ENCODE data around the gene CDH23. TPM values are rescaled to one million over a fixed set of nuclear protein-coding genes. Genes with fewer than 3 reads are reported as not detected.
A peak's percentile ranks its signal among the peaks of the same experiment; 100 is the strongest.

Gene CDH23
- total and polyA plus RNA-seq, 10 of the 15 experiments (the other 5 are each of a cell fraction or from before 2014, with no cell fraction given): 0.09 to 0.40 (median 0.15) TPM; not detected in 1

DNA sequence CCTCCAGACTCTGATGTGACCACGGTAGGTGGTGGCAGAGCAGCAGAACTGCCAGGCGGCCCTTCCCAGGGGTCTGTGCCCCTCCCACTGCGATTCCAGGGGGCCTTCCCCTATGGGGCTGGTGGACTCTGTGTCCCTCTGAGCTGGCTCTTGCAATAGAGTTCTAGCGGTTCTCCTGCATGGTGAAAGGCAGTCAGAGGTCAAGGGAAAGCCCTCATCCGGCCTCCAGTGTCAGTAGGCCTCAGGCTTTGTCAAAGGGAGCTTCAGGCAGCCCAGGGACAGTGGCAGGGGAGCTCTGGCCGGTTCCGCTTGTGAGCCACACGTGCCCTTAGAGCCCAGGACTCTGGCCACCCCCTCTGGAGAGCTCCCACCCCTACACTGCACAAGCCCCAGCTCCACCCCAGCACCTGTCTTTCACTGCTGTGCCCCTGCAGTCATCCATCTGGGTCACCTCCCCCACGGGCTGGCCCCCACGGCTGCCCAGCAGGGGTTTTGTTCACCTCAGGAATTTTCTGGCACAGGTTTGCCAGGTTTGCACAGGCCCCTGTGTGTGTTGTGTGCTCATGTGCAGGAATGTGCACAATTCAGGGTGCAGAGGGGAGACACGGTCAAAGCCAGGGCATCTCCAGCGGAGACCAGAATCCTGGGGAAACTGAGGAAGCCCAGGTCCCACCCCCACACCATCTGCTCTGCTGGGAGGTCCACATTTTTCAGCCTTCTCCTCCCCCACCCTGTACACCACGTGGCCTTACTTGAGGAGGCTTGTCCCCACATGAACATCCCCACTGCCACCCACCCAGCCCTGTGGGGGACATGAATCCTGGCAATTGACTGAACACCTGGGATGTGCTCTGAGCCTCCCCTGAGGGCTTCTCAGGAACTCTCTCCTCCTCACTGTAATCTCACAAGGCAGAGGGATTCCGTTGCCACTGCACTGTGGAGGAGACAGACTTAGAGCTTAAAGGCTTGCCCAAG lies 299.1 kb downstream of the CDH23 start:
- ChIA-PET SMC1A (ENCODE audit: uncharacterized antibody, unreplicated experiment) (interaction anchor here (0.6 to 5.9 kb wide), 20 partner anchors 10 to 382 kb away, joined by 3 to 51 read pairs (median 3); partner anchors contain the start of gene VSIR), POLR2A (interaction anchor here (1.0 to 2.3 kb wide), 3 partner anchors 72 to 320 kb away, joined by 4 to 9 read pairs (median 5); no protein-coding TSS in a partner anchor), CTCF (interaction anchor here (0.5 to 8.9 kb wide), 38 partner anchors 10 to 379 kb away, joined by 3 to 116 read pairs (median 5); partner anchors contain the start of genes PSAP, SLC29A3 and VSIR), RAD21 (ENCODE audit: unreplicated experiment) (interaction anchor here (1.0 to 7.2 kb wide), 22 partner anchors 10 to 380 kb away, joined by 3 to 53 read pairs (median 6); partner anchors contain the start of genes SLC29A3 and VSIR)
- in situ Hi-C loops (cut with MboI) (no loop called here), intact Hi-C loops (cut with micrococcal nuclease; ENCODE audit: unreplicated experiment) (loop anchor here (2.0 to 10.0 kb wide), 4 partner anchors 53 to 313 kb away; no protein-coding TSS in a partner anchor)
- DNase-seq (ENCODE audit: low read depth, low spot score) (no peak), ATAC-seq (no peak), FAIRE-seq (no peak)
- H3K9me3 ChIP-seq (replicated peaks; ENCODE audit: control insufficient read depth, insufficient read depth, low read length): no peaks in the 10 kb centered on the region; the same call in 2 of the 3 replicates
- H3K4me3 ChIP-seq: no peak overlapping the region
- H2AFZ ChIP-seq (ENCODE audit: control insufficient read depth, low read depth, low read length): no peak overlapping the region
- H3K36me3 ChIP-seq (ENCODE audit: control insufficient read depth in 2 of 2, insufficient read depth in 2 of 2, low read length in 1 of 2): no peaks in the 10 kb centered on the region
- H3K4me2 ChIP-seq (ENCODE audit: control insufficient read depth, insufficient read depth): peak overlapping the region; percentile 5
- no peaks in the 10 kb centered on the region for H3K27me3 ChIP-seq (replicated peaks in 1 of 2; ENCODE audit: control insufficient read depth in 2 of 2, insufficient read depth in 2 of 2, low read length in 1 of 2)
- peak overlapping the region; percentile 82; the same call in 1 of the 2 replicates for H3K27ac ChIP-seq (ENCODE audit: control insufficient read depth, insufficient read depth)
- H3K79me2 ChIP-seq (ENCODE audit: control insufficient read depth, insufficient read depth, low read length): no peaks in the 10 kb centered on the region
- whole genome bisulfite sequencing (ENCODE audit: insufficient coverage, insufficient replicate concordance, low lambda C conversion rate, missing lambda C conversion rate): 63% methylated on average over 13 of the region's 14 CpGs
- no peak overlapping the region for H3K9ac ChIP-seq (ENCODE audit: control insufficient read depth, insufficient read depth, low read length)
- no TSS peak for BruUV-seq (replicated peaks)
- no peaks in the 10 kb centered on the region for H4K20me1 ChIP-seq (ENCODE audit: control insufficient read depth, insufficient read depth)
- H3K4me1 ChIP-seq (ENCODE audit: control insufficient read depth, insufficient read depth, low read length): peaks cover 64% of the 10 kb centered on the region
- TF ChIP-seq ATF7 (IDR thresholded peaks at IDR 0.05; ENCODE audit: low read depth) (no peak), BMI1 (IDR thresholded peaks at IDR 0.05; ENCODE audit: borderline replicate concordance) (no peak), NRF1 (conservative IDR thresholded peaks at IDR 0.05; ENCODE audit: low read depth, low read length) (no peak), POLR2A (IDR thresholded peaks at IDR 0.05; ENCODE audit: low read depth, low read length) (no peak), YBX1 (IDR thresholded peaks at IDR 0.05) (no peak), IKZF1 (conservative IDR thresholded peaks at IDR 0.05) (no peak), BHLHE40 (IDR thresholded peaks at IDR 0.05; ENCODE audit: borderline replicate concordance in 1 of 2, low read depth in 2 of 2, low read length in 1 of 2) (no peak), FOXK2 (IDR thresholded peaks at IDR 0.05) (no peak)
- TF ChIP-seq, protein P1, sequence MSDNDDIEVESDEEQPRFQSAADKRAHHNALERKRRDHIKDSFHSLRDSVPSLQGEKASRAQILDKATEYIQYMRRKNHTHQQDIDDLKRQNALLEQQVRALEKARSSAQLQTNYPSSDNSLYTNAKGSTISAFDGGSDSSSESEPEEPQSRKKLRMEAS (IDR thresholded peaks at IDR 0.05; ENCODE audit: low read depth, low read length): no peak
- TF ChIP-seq, protein P2, sequence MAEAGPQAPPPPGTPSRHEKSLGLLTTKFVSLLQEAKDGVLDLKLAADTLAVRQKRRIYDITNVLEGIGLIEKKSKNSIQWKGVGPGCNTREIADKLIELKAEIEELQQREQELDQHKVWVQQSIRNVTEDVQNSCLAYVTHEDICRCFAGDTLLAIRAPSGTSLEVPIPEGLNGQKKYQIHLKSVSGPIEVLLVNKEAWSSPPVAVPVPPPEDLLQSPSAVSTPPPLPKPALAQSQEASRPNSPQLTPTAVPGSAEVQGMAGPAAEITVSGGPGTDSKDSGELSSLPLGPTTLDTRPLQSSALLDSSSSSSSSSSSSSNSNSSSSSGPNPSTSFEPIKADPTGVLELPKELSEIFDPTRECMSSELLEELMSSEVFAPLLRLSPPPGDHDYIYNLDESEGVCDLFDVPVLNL (IDR thresholded peaks at IDR 0.05; ENCODE audit: low read depth, low read length): no peak
- TF ChIP-seq, protein P3, sequence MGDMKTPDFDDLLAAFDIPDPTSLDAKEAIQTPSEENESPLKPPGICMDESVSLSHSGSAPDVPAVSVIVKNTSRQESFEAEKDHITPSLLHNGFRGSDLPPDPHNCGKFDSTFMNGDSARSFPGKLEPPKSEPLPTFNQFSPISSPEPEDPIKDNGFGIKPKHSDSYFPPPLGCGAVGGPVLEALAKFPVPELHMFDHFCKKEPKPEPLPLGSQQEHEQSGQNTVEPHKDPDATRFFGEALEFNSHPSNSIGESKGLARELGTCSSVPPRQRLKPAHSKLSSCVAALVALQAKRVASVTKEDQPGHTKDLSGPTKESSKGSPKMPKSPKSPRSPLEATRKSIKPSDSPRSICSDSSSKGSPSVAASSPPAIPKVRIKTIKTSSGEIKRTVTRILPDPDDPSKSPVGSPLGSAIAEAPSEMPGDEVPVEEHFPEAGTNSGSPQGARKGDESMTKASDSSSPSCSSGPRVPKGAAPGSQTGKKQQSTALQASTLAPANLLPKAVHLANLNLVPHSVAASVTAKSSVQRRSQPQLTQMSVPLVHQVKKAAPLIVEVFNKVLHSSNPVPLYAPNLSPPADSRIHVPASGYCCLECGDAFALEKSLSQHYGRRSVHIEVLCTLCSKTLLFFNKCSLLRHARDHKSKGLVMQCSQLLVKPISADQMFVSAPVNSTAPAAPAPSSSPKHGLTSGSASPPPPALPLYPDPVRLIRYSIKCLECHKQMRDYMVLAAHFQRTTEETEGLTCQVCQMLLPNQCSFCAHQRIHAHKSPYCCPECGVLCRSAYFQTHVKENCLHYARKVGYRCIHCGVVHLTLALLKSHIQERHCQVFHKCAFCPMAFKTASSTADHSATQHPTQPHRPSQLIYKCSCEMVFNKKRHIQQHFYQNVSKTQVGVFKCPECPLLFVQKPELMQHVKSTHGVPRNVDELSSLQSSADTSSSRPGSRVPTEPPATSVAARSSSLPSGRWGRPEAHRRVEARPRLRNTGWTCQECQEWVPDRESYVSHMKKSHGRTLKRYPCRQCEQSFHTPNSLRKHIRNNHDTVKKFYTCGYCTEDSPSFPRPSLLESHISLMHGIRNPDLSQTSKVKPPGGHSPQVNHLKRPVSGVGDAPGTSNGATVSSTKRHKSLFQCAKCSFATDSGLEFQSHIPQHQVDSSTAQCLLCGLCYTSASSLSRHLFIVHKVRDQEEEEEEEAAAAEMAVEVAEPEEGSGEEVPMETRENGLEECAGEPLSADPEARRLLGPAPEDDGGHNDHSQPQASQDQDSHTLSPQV (IDR thresholded peaks at IDR 0.05): no peak
- TF ChIP-seq, protein P4, sequence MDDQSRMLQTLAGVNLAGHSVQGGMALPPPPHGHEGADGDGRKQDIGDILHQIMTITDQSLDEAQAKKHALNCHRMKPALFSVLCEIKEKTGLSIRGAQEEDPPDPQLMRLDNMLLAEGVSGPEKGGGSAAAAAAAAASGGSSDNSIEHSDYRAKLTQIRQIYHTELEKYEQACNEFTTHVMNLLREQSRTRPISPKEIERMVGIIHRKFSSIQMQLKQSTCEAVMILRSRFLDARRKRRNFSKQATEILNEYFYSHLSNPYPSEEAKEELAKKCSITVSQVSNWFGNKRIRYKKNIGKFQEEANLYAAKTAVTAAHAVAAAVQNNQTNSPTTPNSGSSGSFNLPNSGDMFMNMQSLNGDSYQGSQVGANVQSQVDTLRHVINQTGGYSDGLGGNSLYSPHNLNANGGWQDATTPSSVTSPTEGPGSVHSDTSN (IDR thresholded peaks at IDR 0.05; ENCODE audit: insufficient replicate concordance, low read depth, low read length): no peak
- TF ChIP-seq, protein P5, sequence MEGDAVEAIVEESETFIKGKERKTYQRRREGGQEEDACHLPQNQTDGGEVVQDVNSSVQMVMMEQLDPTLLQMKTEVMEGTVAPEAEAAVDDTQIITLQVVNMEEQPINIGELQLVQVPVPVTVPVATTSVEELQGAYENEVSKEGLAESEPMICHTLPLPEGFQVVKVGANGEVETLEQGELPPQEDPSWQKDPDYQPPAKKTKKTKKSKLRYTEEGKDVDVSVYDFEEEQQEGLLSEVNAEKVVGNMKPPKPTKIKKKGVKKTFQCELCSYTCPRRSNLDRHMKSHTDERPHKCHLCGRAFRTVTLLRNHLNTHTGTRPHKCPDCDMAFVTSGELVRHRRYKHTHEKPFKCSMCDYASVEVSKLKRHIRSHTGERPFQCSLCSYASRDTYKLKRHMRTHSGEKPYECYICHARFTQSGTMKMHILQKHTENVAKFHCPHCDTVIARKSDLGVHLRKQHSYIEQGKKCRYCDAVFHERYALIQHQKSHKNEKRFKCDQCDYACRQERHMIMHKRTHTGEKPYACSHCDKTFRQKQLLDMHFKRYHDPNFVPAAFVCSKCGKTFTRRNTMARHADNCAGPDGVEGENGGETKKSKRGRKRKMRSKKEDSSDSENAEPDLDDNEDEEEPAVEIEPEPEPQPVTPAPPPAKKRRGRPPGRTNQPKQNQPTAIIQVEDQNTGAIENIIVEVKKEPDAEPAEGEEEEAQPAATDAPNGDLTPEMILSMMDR (IDR thresholded peaks at IDR 0.05 in 2 of 3, conservative IDR thresholded peaks at IDR 0.05 in 1 of 3; ENCODE audit: control insufficient read depth in 2 of 3, extremely low read depth in 1 of 3, insufficient read depth in 1 of 3, low read depth in 3 of 3, low read length in 3 of 3): no peak

Data from GM12878 (cell line).